NCI-H2107 treated with DMSO at 0.1 percent for 48 hours (cell line): ENCODE data around the gene MAN2C1.
A peak's percentile ranks its signal among the peaks of the same experiment; 100 is the strongest.
"Not testable (repeated sequence)": the region's sequence is repeated elsewhere in the genome, so short reads cannot be mapped to it uniquely, and the experiment has no call there.

Source experiments
- DNase-seq: peaks from one replicate; lab custom pipeline; 2025; ENCODE audit not compliant: unreplicated experiment; lab: John Stamatoyannopoulos, UW

MAN2C1 gene

DNA sequence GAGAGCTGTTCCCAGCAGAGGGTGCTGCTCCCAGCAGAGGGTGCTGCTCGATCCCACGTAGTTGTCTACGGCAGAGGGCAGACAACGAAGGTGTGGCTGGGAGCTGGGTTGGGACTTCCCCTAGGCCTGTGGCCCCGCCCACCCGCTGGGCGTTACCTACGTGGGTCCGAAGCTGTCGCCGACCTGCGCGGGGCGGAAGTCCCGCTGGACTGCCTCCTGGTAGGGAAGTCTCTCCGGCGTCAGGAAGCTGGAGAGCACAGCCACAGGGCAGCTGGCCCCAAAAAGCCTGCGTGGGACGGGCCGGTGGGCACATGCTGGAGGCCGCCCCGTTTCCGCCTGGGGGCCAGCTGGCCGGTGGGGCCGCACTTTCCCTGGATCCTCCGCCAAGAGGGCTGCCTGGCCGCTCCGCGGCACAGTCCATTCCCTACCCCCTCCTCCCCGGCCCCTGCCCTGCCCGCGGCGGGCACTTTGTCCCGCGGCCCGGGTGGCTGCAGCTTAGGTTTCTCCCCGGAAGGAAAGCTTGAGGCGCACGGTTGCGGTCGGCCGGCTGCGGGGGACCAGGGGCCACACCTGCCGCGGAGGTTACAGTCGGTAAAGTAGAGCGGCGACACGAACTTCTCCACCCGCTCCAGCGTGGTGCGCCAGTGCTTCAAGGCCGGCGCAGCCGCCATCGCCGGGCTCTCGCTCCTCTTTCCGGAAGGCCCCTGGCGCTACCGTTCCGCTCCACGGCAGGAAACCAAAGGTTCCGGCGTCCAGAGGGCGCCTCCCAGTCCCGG, at the start of gene MAN2C1:
Gene MAN2C1, minus strand, starts transcription at position 695 of the 776 bp plus-strand sequence. Its CDS starts 24 bp downstream, at position 671.
- peak; percentile 77 for DNase-seq

DNA sequence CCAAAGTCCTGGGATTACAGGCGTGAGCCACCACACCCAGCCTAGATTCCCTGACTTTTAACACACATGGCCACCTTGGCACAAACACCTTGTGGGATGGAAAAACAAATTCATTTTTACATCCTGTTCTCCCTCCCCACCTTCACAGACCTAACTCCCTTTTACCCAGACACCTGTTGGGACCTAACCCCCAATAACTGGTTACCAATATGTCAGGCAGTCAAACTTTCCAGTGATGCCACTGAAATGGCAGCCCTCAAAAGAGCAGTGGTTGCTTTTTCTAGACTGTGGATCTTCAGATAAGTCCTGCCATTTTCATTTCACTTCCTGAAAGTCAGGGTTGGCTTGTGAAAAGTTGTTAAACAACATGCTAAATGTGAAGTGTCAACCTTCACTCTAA, 48.2 kb upstream of the MAN2C1 start:
- DNase-seq, result no peak

GRCh38 chr15:75410196-75410595, 41.8 kb upstream of the MAN2C1 start:
- DNase-seq, result no peak

DNA sequence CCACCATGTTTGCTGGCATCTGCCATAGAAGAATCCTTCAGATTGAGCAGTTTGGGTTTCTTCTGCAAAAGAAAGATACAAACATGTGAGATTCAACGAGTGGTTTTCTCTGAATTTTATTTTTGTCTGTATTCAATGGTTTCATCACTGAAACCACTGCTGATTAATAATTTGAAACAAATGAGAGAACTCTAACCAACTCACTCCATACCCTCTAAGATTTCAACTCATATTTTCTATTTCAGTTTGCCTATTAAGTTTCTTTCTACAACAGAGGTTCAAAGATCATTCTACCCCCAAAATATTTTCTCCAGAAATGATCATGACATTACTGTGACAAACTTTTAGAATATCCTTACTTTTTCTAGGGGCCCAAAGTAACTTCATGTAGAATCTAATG, 38.7 kb upstream of the MAN2C1 start:
- DNase-seq, result no peak

DNA sequence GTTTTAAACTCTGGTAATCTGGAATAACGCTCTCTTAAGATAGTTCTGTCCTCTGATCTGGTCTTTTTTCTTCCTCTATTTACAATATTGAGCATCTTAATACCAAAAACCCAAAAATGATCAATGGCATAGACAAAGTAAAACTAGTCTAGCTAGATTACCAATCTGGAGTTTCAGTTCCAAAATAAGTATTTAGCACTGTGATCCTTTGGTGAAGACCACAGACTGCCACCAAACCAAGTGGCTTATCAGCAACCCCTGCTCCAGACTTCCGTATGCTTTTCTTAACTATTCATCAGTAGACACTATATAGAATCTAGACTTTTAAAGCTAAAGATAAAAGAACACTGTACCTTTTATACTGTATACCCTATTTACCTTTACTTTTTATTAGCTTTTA, 35.5 kb upstream of the MAN2C1 start:
- DNase-seq, result no peak

DNA sequence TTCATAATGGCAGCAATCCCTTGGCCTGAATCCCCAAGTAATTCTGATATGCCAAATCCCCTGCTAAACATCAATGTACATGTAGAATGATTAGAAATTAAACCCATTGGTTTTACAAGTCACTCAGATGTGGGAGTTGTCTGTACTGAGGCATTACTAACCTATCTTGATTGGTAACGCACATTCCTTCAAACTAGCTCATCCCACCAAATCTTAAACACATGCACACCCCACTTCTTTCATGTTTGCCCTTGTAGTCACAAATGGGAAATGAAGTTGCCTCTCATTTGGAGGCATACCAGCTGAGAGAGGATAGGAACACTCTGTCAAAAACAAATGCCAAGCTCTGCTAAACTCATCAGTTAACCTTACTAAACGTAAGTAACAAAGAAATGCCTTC, 29.1 kb upstream of the MAN2C1 start:
- no peak for DNase-seq

DNA sequence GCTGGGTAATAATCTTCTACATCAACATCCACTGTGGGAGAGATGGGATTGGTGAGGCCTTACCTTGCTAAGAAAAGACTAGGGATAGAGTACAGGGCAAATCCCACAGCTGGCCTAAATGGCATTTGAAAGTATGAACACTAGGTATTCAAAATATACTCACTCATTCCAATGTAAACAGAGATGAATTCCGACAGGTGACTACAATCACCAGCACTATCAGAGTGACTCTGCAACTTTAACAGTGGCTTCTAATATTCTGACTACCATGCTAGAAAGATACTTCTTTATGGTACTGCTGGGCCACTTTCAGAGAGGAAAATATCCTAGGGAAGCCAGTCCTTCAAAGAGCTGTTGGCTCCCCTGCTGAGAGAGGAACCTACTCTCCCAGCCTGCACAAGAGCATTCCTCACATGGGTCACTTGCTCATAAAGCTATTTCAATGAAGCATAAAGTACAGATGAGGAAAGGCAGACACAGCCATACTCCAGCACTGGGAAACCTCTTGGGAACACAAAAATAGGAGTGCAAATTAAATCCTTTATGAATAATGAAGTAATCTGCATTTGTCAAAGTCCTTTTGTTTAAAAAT, 21.5 kb upstream of the MAN2C1 start:
- no peak for DNase-seq

GRCh38 chr15:75383986-75384385, 15.6 kb upstream of the MAN2C1 start:
- not testable (repeated sequence) for DNase-seq

DNA sequence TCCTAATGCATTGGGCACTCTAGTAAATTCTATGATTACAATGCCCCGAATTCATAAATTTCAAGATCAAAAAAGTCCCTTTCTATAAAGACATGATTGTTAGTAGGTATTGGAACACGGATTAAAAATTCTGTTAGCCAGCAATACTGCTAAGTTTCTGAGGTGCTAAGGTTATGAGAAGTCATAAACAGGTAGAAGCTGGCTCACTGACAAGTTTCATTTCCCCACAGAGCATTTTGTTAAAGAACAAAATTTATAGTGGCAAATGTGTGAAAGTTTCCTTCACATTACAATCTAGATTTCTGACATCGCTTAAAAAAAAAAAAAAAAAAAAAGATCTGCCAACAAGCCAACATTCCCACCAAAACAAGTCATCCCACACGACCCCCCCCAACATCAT, 12.4 kb upstream of the MAN2C1 start:
- DNase-seq, result no peak

DNA sequence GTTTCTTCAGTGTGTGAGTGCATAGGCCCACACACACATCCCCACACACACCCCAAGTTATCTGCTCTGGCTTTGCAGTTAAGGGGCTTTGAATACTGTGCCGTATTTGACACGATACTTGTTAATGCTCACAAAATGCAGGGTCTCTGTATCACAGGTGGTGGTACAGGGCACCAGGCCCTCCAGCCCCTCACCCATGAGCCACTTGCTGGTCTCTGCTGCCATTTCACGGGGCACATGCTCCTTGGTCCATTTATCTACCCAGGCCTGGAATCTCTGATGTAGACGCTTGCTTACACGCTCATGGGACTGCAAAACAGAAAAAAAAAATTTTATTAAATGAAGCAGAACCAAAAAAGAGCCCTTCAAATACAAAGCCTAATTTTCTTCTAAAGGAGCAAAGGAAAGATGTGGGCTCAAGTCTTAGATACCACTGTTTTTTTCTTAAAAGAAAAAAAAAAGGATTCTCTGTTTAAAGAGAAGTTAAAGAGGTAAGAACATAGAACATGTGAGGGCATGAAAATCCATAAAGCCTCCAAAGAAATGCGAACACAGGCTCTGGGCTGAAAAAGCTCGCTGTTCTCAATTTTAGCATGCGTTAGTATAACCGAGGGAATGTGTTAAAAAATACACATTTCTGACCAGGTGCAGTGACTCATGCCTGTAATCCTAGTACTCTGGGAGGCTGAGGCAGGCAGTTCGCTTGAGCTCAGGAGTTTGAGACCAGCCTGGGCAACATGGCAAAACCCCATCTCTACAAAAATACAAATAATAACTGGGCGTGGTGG, 3.7 kb upstream of the MAN2C1 start:
- DNase-seq, result no peak

DNA sequence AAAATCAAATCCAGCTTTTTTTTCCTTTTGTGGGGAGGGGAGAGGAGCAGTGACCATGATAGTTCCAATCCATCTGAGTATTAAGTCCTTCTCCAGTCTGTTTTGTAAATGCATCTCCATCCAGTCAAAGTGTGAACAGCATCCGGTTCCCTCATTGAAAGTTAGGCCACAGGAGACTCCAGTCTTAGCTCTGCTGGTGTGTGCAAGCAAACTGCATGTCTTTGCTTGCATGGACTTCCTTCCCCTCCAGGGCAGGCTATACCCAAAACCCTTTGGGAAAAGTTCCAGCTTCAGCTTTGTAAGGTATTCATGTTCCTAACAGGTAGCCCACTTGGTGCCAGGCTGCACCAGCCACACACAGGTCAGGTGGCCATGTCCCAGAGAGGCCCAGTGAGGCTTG, 3.1 kb upstream of the MAN2C1 start:
- DNase-seq, result no peak

DNA sequence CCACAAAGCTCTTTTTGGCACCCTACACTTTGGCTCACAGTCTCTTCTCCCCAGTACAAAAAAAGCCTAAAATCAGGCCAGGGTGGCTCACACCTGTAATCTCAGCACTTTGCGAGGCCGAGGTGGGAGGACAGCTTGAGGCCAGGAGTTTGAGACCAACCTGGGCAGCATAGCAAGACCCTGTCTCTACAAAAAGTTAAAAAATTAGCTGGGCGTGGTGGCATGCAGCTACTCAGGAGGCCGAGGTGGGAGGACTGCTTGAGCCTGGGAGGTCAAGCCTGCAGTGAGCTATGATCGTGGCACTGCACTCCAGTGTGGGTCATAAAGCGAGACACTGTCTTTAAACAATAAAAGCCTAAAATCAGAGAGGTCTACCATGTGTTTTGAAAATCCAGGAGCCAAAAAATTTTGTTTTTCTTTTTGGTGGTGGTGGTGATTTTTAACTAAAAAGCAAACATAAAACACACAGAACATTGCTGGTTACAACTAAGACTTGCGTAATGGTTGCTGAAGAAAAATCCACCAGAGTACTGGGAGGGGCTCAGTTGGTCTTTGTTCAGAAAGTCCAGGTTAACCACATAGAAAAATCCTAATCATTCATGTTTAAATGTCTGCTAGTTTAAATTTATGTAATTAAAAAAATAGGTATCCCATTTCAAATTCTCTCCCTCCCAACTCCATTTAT, 1.6 kb upstream of the MAN2C1 start:
- no peak for DNase-seq

- no peak for DNase-seq
Measured at GRCh38 chr15:75368689-75369239, 357 bp upstream of the MAN2C1 start.

GRCh38 chr15:75367406-75367912, 948 bp downstream of the MAN2C1 start:
- no peak for DNase-seq

DNA sequence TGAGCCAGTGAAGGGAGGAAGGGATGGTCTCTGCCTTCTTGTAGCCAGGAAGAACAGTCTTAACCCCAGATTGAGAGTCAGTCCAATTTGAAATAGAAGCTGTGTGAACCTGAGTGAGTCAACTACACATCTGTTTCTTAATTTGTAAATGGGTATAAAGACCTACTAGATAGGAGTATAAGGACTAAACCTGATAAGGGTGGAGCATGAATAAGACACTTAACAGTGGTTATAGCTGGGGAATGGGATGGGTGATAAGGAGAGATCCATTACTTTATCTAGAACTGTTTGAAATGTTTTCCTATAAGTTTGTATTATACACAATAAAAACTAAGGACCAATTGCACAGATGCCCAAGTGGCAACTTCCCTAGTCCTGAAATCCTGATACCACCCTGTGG, 1.4 kb downstream of the MAN2C1 start:
- DNase-seq, result no peak

DNA sequence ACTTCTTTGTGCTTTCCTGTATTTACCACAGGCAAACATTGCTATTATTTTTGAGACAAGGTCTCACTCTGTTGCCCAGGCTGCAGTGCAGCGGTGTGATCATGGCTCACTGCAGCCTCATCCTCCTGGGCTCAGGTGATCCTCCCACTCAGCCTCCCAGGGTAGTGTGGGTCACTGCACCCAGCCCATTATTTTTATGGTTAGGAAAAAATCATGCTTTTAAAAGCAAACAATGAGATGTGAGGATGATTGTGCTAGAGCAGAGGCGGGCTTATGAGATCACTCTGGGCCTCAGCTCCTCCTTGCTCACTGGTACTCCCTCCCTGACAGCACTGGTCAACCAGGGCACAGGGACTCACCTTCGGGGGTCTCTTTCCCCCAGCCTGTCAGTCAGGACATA, 2.2 kb downstream of the MAN2C1 start:
- DNase-seq, result no peak

DNA sequence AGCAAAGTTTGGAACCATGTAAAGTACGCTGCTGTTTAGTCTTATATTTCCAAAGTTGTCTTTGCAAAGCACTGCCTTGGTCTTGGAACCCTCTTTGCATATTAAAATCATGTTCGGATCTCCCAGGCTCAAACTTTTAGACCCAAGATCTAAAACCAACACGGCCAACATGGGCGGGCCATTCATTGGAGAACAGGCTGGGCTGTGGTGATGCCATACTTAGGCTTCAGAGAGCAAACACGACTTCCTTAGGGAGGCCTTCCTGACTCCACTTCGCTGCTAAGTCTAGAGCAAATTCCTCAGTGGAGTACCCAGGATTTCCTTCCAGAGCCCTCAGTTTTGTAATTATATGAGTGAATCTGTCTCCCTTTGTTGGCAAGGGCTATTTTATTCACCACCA, 3.5 kb downstream of the MAN2C1 start:
- no peak for DNase-seq

- no peak for DNase-seq
Measured at GRCh38 chr15:75363786-75364185, 4.6 kb downstream of the MAN2C1 start.

GRCh38 chr15:75362642-75363249, 5.7 kb downstream of the MAN2C1 start:
- DNase-seq, result no peak

- DNase-seq, result no peak
Measured at GRCh38 chr15:75361989-75362641, 6.3 kb downstream of the MAN2C1 start.
